GM19468 (cell line): ENCODE results near the gene AURKAIP1.
"Not testable (repeated sequence)": the region's sequence is repeated elsewhere in the genome, so short reads cannot be mapped to it uniquely, and the experiment has no call there.

ENCODE experiments used
- ATAC-seq: cut with Tn5 transposase; IDR thresholded peaks from one replicate; pipeline ENCODE4 v1.9.1; 2021; ENCODE audit warnings: mild to moderate bottlenecking, moderate library complexity, moderate number of reproducible peaks; ENCODE audit not compliant: unreplicated experiment; ENCODE audit errors: extremely low read depth

AURKAIP1 gene

GRCh38 chr1:1388078-1388472 lies 13.1 kb upstream of the AURKAIP1 start:
- ATAC-seq = no peak

GRCh38 chr1:1387098-1388077 lies 12.4 kb upstream of the AURKAIP1 start:
- ATAC-seq = no peak

- no peak for ATAC-seq
These were observed 10.9 kb upstream of the AURKAIP1 start for GRCh38 chr1:1385931-1386330.

GRCh38 chr1:1385339-1385738 lies 10.3 kb upstream of the AURKAIP1 start:
- not testable (repeated sequence) for ATAC-seq

GRCh38 chr1:1381294-1381693 lies 6.3 kb upstream of the AURKAIP1 start:
- ATAC-seq = no peak

GRCh38 chr1:1380860-1381259 lies 5.9 kb upstream of the AURKAIP1 start:
- ATAC-seq = no peak

GRCh38 chr1:1377540-1378205 lies 2.7 kb upstream of the AURKAIP1 start:
- ATAC-seq = no peak

- no peak for ATAC-seq
These were observed 1.7 kb upstream of the AURKAIP1 start for GRCh38 chr1:1376551-1377226.

- ATAC-seq = no peak
These were observed 448 bp downstream of the AURKAIP1 start for GRCh38 chr1:1374589-1374928.

GRCh38 chr1:1373815-1374588 lies 1.0 kb downstream of the AURKAIP1 start:
- no peak for ATAC-seq

- ATAC-seq = no peak
These were observed 1.8 kb downstream of the AURKAIP1 start for GRCh38 chr1:1373051-1373814.

GRCh38 chr1:1371746-1372711 lies 3.0 kb downstream of the AURKAIP1 start:
- no peak for ATAC-seq

- no peak for ATAC-seq
These were observed 3.7 kb downstream of the AURKAIP1 start for GRCh38 chr1:1371364-1371745.

GRCh38 chr1:1370771-1371300 lies 4.2 kb downstream of the AURKAIP1 start:
- no peak for ATAC-seq

GRCh38 chr1:1370094-1370493 lies 4.9 kb downstream of the AURKAIP1 start:
- ATAC-seq = not testable (repeated sequence)

GRCh38 chr1:1367315-1367714 lies 7.7 kb downstream of the AURKAIP1 start:
- no peak for ATAC-seq

GRCh38 chr1:1366699-1367066 lies 8.3 kb downstream of the AURKAIP1 start:
- no peak for ATAC-seq
